ENCODE results near the gene GGN.

DNA sequence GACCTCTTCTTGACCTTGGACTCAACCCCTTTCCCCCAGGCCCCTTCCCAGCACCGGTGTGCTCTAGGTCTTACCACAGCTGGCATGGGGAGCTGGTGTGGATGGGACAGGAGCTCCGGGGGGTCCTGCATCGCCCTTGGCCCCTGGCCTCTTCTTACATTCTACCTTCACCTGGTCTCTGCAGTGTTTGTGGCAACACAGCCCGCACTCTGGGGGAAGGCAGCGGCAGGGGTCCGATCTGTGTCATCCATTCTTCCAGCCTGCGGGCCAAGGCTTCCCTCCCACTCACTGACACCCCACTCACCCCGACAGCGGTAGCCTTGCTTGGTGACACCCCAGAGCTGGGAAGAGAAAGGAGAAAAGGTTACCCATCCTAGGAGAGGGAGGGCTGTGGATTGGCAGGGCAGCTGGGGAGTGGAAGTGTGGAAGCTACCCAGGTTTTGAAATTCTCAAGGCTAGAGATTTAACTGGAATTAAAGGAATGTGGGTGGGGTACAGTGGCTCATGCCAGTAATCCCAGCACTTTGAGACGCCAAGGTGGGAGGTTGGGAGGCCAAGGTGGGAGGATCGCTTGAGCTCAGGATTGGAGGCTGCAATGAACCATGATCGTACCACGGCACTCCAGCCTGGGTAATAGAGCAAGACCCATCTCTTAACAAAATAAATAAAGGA, 23.3 kb upstream of the GGN start:
- TF ChIP-seq EZH2 (IDR thresholded peaks at IDR 0.05; ENCODE audit: insufficient read depth, poor library complexity, severe bottlenecking) (no peak), EZH2phosphoT487 (IDR thresholded peaks at IDR 0.05; ENCODE audit: insufficient read depth, low read depth) (no peak)
